Sciatic nerve (tissue), 2 donors: ENCODE data around the gene COMT. TPM values are rescaled to one million over a fixed set of nuclear protein-coding genes. Genes with fewer than 3 reads are reported as not detected.

Experiments used
- ATAC-seq: fragments of 200-7000 bp; cut with Tn5 transposase; one replicate; pipeline ENCODE4 v1.9.1; 2020; ENCODE audit warnings: mild to moderate bottlenecking, moderate library complexity
- DNase-seq: peaks from one replicate; pipeline ENCODE4 v3.0.0-alpha.2; 2020; ENCODE audit warnings: low spot score
- intact Hi-C: fragments of 100-400 bp; cut with DNase I; formaldehyde crosslinking; loops from one replicate; pipeline ENCODE4 v1.14.2; 2022
- total RNA-seq: library from RNA; stranded (reverse); fragmentation: NEBNext Ultra II Directional; extraction: Animal tissue kit (Norgen Biotek cat#: 25700); gene quantifications from one replicate; pipeline ENCODE4 v1.2.1, GENCODE V29; 2021
- donor health status: DM: no; HTN: no; CAD: no.
- donor health status: DM: no; HTN: no; CAD: no.

Gene COMT
- total RNA-seq, 1 donor from 2014 or later = 155 TPM

- ATAC-seq (peak; percentile 7), DNase-seq (no peak)
- intact Hi-C loops = no loop called here
These were observed 32.8 kb downstream of the COMT start for GRCh38 chr22:19974268-19974861.

GRCh38 chr22:19974935-19975706, 33.5 kb downstream of the COMT start:
- DNase-seq (no peak), ATAC-seq (no peak)
- intact Hi-C loops = no loop called here

- DNase-seq (no peak), ATAC-seq (no peak)
- intact Hi-C loops = no loop called here
These were observed 34.1 kb downstream of the COMT start for GRCh38 chr22:19975707-19976035.

GRCh38 chr22:19976671-19977070, 35.1 kb downstream of the COMT start:
- no peak for DNase-seq
- intact Hi-C loops = no loop called here
- no peak for ATAC-seq

GRCh38 chr22:19977296-19978243, 36.0 kb downstream of the COMT start:
- ATAC-seq (no peak), DNase-seq (no peak)
- intact Hi-C loops = no loop called here

- intact Hi-C loops = no loop called here
- DNase-seq (no peak), ATAC-seq (no peak)
These were observed 37.2 kb downstream of the COMT start for GRCh38 chr22:19978748-19979147.

GRCh38 chr22:19979712-19980493, 38.3 kb downstream of the COMT start:
- no peak for DNase-seq
- ATAC-seq = no peak
- intact Hi-C loops = no loop called here

GRCh38 chr22:19980766-19981165, 39.2 kb downstream of the COMT start:
- ATAC-seq (no peak), DNase-seq (no peak)
- intact Hi-C loops = no loop called here

- DNase-seq (no peak), ATAC-seq (no peak)
- intact Hi-C loops = no loop called here
These were observed 39.8 kb downstream of the COMT start for GRCh38 chr22:19981171-19981960.

GRCh38 chr22:19981961-19982920, 40.7 kb downstream of the COMT start:
- ATAC-seq (no peak), DNase-seq (no peak)
- intact Hi-C loops = no loop called here

- no peak for ATAC-seq
- DNase-seq = no peak
- intact Hi-C loops = no loop called here
These were observed 41.5 kb downstream of the COMT start for GRCh38 chr22:19982991-19983578.

- DNase-seq (no peak), ATAC-seq (no peak)
- intact Hi-C loops = no loop called here
These were observed 42.2 kb downstream of the COMT start for GRCh38 chr22:19983741-19984140.

- intact Hi-C loops = no loop called here
- DNase-seq (no peak), ATAC-seq (no peak)
These were observed 42.7 kb downstream of the COMT start for GRCh38 chr22:19984201-19984753.

- DNase-seq (no peak), ATAC-seq (no peak)
- intact Hi-C loops = no loop called here
These were observed 43.6 kb downstream of the COMT start for GRCh38 chr22:19984851-19985811.

- DNase-seq (no peak), ATAC-seq (no peak)
- intact Hi-C loops = no loop called here
These were observed 44.4 kb downstream of the COMT start for GRCh38 chr22:19986011-19986409.
